HT-29 (cell line): ENCODE measurements around the gene MAP3K3. TPM values are rescaled to one million over a fixed set of nuclear protein-coding genes. Genes with fewer than 3 reads are reported as not detected.

Experiments used
- DNase-seq: peaks from one replicate; pipeline ENCODE4 v3.0.0-alpha.2; 2015; ENCODE audit warnings: low spot score
- total RNA-seq: library from RNA; depleted of rRNA; stranded (reverse); fragments of >200 nt; shearing (Covaris generic); gene quantifications from 2 replicates; pipeline ENCODE4 v1.2.3, GENCODE V29; 2014

Gene MAP3K3
- total RNA-seq, 1 experiment from 2014 or later = 19.4 TPM

DNA sequence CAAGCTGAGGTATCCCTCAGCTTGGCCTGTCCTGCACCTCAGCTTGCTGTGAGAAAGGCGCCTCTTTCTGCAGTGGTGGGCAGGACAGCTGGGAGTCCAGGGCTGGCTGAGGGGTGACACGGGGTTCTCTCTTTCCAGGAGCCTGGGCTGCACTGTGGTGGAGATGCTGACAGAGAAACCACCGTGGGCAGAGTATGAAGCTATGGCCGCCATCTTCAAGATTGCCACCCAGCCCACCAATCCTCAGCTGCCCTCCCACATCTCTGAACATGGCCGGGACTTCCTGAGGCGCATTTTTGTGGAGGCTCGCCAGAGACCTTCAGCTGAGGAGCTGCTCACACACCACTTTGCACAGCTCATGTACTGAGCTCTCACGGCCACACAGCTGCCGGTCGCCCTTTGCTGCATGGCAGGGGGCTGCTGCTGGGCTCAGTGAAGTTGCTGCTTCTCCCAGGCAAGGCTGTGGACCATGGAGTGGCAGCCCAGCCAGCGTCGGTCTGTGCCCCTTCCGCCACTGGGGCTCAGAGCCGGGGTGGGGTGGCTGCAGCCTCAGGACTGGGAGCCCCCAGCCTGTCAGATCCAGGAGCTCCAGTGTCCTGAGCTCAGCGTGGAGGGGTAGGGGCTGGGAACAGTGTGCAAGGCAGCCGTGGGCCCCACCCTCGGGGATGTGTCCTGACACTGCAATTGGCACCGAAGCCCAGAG, 71.3 kb downstream of the MAP3K3 start:
- no peak for DNase-seq

- no peak for DNase-seq
Observed at GRCh38 chr17:63694229-63694949, 72.2 kb downstream of the MAP3K3 start.

GRCh38 chr17:63694950-63695773, 72.9 kb downstream of the MAP3K3 start:
- no peak for DNase-seq

GRCh38 chr17:63695889-63696288, 73.7 kb downstream of the MAP3K3 start:
- no peak for DNase-seq

DNA sequence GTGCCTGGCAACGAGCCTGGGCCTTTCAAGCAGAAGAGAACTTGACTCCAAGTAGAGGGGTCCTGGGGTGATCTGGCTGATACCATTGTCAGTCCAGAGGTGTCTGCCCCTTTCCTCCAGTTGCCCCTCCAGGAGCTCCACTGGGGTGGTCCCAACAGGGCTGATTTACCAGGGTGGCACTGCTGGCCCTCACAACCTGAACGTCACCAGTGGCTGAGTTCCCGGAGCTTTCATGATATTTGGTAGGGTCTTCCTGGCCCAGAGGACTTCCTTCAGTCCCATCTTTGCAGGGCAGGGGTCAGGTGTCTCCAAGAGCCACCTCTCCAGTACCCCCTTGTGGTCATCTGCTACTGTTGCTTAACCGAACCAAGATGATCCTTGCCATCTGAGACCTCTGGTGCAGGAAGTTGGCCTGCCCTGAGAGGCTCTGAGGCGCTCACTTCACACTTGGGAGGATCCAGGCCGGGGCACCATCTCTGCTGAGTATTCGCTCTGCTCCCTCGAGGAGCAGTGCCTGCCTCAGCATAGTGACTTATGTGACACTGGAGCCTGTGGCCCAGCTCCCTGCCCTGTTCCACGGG, 74.3 kb downstream of the MAP3K3 start:
- peak; percentile 57 for DNase-seq

DNA sequence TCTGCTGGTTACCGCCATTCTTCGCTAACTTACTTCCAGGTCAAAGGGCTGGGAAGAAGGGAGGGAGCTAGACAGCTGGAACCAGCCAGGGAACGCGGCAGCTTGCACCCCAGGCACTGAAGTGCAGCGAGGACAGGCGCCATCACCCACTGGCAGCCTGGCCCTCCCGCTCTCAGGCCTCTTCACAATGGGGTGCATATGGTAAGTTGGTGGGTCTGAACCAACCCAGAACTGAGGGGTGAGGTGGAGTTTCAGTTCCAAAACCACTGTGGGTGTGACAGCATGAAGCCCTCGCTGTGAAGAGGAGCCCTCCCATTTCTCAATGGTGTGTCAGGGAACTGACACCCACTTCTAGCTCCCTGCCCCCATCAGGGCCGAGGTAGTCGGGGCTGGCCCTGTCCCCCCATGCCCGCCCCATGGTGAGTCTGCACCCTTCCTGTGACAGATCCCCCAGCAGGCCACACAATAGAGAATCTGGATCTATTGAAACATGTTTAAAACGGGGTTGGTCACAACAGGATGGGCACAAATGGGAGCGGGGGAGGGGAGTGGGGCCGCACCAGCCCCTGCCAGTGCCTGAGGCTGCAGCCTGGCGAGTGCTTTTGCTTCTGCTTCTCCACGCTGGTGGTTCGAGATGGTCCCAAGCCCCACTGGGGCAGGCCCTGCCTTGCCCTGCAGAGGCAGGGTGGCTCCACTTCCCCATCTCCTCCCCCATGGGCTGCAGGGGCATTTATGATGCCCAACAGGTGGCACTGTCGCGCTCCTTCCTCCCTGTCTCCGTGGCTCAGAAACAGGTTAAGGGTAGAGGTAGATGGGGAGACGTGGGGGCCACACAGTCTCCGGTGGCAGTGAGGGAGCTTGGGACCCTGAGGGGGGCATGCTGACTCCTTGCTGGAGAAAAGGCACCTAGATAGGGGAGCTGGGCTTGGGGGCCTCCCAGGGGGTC, 75.4 kb downstream of the MAP3K3 start:
- DNase-seq = peak; percentile 30

GRCh38 chr17:63698381-63698885, 76.2 kb downstream of the MAP3K3 start:
- DNase-seq = no peak

DNA sequence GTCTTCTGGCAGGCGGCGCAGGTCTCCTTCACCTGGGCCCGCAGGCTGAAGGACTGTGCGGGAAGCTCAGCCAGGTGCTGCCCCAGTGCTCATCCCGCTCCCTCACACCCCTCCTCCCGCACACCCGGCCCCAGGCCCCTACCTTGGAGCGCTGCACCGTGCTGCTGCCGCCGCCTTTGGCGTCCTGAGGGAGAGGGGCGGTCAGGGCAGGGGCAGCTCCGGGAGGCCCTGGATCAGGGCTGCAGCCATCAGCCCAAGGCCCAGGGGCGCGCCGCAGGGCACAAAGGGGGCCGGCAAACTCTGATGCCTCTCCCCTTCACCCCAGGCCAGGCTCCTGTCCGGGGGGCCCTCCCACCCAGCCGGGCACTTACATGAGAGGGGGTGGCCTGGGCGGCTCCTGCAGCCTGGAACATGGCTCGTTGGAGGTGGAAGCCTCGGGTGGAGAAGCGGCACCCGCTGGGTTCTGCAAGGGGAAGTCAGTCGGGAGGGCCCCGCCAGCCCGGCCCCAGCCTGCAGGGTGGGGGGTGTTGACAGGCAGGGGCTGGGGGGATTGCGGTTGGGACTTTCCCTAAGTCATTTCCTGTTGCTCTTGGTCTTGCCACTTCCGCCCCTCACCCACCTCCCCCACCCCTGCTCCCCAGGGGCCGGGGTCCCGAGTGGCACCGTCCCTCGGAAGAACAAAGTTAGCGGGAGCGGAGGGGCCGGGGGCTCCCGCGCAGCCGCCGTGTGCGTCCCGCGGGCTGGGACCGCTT, 76.8 kb downstream of the MAP3K3 start:
- DNase-seq = no peak

DNA sequence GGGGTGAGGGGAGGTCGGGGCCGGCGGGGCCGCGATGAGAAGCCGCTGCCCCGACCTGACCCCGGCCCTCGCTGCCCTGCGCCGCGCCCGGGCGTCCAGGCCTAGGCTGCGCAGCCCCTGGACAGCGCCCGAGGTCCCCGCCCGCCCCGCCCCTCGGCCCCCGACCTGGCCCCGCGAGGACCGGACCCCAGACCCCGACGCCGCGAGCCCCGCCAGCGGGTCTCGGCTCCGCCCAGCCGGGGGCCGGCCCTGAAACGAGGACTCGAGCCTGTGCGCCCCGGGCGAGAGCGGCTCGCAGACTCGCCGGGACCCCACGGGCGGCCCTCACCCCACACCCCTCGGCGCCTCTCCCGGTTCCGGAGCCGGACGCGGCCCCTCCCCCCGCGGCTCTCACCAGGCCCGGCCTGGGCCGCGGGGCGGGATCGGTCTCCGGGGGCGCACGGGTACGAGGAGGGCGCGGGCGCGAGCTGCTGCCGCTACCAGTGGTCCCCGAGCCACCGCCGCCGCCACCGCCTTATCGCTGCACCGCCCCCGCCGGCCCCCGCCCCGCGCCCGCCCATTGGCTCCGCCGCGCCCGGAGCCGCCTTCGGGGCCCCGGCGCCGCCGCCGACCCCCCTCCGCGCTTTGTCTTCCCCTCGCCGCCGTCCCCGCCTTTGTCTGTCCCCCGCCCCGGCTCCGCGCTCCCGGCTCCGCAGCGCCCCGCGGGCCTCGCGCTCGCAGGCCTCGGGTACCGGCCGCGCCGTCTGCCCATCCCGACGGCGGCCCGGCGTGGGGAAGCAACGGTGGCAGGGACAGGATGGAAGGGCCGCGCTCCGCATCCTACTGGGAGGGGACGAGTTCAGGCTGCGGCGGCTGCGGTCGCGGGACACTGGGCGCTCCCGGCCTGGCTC, 77.7 kb downstream of the MAP3K3 start, which contains the start of gene LIMD2:
Gene LIMD2 (minus strand): TSS at position 488 of the 890 bp plus-strand sequence. CDS start 827 bp downstream, outside the sequence.
- no peak for DNase-seq

DNA sequence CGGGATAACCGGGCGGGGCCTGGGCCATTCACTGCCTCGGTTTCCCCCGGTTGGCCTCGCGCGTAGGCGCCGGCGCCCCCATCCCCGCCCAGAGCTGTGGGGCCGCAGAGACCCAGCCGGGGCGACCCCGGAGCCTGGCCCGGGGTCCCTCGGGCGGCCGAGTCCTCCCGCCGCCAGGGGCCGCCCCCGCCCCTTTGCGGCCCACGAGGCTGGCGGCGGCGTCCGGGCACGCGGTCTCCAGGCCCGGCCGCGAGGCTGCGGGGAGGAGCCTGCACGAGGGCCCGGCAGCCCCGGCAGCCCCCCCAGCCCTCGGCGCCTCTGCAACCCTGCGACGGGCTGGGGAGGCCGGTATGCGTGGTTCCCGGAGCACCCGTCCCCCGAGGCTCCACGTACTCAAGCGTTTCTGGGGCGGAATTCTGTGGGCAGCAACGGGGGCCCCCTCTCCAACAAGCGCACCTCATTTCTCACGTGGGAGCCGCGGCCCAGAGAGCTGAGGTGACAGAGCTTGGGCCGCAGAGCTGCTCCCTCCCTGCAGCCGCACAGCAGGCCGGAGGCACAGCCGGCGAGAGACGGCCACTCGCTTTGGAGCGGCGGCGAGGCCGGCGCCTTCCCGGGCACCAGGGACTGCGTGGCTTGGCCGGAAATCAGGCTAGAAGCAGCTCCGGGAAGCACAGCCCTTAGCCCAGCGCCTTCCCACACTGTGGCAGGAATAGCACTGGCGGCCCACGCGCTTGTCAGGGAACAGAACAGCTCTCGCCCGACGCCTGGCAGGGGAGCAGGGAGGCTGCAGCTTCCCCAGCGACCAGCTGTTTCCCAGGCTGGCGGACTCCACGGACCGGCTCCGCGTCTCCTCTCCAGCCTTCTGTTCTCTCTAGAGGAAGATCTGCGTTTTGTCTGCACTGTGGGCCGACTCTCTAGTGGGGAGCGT, 78.6 kb downstream of the MAP3K3 start:
- DNase-seq = no peak

DNA sequence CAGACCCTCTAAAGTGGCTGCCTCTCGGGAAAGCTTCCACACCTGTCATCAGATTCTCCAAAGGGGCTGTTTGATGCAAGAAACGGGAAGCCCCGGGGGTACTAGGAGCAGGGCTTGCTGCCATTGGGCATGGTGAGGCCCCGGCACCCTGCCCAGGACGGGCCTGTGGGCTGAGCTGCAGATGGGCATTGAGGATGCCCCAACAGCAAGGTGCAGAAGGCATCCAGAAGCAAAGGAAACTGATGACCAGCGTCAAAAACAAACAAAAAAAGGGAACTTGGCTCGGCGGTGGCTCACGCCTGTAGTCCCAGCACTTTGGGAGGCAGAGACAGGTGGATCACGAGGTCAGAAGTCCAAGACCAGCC, 79.2 kb downstream of the MAP3K3 start:
- no peak for DNase-seq

GRCh38 chr17:63701868-63702720, 79.9 kb downstream of the MAP3K3 start:
- no peak for DNase-seq

GRCh38 chr17:63702721-63703015, 80.5 kb downstream of the MAP3K3 start:
- no peak for DNase-seq

GRCh38 chr17:63703029-63703428, 80.8 kb downstream of the MAP3K3 start:
- DNase-seq = no peak

- no peak for DNase-seq
Observed at GRCh38 chr17:63703556-63704258, 81.5 kb downstream of the MAP3K3 start.

DNA sequence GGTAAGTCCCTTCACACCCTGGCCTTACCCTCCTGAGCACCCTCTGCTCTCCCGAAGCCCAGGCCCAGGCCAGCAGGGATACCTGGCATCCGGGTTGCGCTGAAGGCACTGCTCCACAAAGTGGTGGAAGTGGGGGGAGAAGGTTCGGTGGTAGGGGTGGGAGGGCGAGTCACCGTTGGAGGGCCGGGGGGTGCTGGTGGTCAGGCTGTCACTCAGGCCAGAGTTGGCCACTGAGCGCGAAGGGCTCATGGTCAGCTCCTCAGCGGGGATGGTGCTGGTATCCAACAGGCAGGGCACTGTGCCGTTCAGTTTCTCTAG, 82.0 kb downstream of the MAP3K3 start:
- no peak for DNase-seq
